Stromal cell of bone marrow (primary cell): ENCODE data around the gene TM4SF18.
"Not testable (repeated sequence)": the region's sequence is repeated elsewhere in the genome, so short reads cannot be mapped to it uniquely, and the experiment has no call there.

ENCODE experiments used
- DNase-seq: peaks from one replicate; pipeline ENCODE4 v3.0.0-alpha.2; 2012; ENCODE audit warnings: low read depth

TM4SF18 gene

DNA sequence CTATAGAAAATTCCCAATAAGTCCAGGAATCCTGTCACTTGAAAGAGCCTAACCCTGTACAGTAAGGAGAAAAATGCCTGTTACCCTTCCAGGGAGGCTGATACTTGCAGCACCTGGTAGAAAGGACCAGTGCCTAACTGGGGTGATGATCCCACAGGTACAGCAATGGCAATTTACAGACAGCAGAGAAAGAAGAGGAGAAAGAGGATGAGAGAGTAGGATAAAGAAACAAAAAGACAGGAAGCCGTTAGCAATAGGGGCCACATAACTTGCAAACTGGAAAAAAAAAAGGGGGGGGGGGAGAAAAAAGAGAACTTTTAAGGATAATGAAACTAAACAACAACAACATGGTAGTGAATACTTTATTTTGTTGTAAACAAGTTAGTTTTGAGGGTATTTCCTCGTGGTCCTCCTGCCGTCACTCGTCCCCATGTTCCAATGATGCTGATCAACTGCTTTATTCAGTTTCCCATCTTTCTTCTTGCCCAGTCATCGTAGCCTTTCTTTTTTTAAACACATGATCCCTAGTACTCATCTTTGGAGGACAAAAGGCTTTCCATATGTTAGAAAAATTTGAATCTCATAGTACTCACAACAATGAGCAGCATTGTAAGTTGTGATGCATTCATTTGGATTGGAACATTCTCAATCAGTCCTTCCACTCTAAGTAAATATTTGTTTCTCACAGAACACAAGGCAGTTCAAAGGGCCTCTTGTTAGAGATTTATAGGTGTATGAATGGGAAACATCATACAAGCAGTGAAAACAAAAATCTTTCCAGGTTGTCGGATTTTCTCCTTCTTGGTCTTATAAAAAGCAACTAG is 35.5 kb upstream of the TM4SF18 start:
- DNase-seq, result no peak

DNA sequence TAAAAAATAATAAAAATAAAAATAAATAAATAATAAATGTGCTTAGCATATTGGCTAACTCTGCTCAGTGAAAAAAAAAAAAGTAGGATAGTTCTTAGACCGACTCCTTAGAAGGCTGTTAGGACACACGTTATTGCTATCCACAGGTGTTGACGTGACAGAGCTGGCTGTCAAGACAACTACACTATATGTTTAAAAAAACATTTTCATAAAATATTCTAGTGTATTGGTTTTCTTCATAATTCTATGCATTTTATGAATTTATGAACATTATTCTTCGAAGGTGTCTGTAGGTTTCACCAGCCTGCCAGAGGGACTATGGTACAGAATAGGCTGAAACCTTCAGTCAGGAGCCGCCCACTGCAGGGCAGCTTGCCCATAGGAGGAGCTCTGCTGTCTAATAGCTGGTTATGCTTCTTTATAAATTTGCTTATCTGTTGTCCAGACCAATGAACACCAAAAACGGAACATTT is 34.8 kb upstream of the TM4SF18 start:
- no peak for DNase-seq

DNA sequence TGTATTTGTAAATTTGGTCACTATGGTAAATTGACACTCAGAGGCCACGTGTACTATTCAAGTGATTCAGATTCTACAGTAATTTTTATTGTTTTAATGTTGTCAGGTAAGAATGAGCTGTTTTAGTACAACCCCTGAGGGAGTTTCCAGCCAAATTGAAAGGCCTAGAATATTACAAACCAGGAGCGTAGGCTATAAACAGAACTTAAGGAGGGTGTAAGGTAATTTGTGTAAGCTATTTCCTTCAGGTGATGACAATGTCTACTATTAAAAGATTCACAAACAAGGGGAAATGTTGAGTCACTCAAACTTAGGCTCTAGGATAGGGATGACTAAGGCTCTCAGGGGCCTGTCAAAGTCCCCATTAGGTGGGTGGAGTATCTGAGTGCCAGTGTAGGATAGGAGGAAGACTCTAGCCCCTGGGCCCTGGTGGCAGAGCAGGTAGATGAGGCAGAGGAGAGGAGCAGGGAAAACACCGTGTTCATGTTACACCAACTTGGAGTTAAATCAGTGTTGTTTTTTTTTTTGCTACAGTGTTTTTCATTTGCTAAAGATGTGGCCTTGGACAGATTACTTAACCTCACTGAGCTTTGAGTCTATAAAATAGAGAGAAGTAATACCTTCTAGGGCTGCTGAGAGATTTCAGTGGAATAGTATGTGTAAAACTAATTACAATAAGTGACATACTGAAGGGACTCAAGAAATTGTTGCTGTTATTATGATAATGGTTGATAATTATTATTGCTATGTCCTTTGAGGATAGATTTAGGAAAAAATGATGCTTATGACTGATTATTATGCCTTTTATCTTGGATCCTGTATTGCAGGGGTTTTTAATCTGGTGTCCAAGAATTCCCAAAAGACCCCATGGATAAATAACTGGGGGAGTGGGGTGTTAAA is 33.8 kb upstream of the TM4SF18 start:
- no peak for DNase-seq

DNA sequence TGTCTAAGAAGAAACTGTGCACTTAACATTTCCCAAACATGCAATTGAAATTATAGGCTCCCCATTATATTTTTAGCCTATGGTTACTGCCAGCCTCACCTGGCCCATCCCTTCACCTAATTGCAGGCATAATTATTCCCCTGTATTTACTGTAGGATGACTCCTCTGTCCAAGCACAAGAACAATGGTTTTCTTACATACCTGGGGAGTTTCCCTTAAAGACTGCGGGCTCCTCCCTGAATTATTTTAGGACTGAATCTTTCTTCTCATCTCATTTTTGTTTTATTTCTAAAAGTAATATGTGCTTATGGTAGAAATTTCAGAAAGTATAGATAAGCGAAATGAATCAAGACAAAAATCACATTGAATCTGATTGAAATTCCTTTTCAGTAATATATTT is 32.6 kb upstream of the TM4SF18 start:
- DNase-seq, result no peak

DNA sequence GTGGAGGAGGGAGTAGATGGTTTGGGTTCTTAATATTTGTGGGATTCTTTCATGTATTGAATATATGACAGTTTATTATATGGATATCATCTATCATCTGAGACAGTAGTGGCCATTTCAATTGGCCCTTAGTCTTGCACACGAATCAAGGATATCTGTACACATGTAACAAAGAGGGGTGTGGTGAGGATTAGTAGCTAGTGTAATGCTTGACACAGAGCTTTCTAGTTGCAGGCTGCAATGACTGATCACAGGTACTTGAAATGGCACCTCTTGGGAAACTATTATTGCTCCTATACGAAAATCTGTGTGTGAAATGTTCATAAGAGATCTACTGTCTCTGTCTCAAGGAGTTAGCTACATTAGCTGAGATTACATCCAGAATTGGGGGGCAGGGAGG is 31.2 kb upstream of the TM4SF18 start:
- DNase-seq, result no peak

DNA sequence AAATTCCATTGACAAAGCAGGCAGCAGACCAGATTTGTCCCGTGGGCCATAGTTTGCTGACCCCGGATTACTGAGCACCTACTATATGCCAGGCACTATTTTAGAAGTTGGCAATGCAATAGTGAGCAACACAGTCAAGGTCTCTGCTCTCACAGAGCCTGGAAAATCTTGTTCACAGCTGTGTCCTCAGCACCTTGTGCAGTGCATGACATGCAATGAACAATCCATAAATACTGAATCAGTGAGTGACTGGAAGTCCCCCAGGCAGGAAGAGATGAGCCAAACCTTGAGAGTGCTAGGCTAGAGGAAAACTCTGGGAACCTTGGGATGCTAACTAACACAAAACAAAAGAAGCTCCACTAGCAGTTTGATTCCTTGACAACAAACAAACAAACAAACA is 29.6 kb upstream of the TM4SF18 start:
- DNase-seq, result no peak

DNA sequence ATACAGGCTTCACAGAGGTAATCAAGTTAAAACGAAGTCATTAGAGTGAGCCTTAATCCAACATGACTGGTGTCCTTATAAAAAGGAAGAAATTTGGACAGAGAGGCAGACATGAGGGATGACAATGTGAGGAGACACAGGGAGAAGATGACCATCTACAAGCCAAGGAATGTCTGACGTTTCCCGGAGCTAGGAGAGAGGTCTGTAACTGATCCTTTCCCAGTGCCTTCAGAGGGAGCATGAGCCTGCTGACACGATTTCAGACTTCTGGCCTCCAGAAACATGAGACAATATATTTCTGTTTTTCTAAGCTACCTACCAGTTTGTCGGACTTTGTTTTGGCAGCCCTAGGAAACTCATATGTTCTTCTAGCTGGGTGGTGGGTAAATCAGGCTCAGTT is 28.9 kb upstream of the TM4SF18 start:
- no peak for DNase-seq

DNA sequence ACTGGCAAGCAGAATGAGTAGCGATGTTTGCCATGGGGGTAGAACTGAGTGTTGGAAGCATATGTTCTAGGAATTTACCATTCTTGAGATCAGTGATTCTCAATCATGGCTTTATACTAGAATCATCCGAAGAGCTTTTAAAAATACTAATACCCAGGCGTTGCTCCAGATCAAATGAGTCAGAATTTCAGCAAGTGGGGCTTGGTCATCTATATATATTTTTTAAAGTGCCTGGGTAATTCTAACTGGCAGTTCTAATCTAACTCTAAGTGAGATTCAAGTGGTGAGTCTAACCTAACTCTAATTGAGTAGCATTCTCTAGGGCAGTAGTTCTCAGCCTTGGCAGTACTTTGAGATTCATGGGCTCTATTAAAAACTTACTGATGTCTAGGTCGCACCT is 23.2 kb upstream of the TM4SF18 start:
- no peak for DNase-seq

DNA sequence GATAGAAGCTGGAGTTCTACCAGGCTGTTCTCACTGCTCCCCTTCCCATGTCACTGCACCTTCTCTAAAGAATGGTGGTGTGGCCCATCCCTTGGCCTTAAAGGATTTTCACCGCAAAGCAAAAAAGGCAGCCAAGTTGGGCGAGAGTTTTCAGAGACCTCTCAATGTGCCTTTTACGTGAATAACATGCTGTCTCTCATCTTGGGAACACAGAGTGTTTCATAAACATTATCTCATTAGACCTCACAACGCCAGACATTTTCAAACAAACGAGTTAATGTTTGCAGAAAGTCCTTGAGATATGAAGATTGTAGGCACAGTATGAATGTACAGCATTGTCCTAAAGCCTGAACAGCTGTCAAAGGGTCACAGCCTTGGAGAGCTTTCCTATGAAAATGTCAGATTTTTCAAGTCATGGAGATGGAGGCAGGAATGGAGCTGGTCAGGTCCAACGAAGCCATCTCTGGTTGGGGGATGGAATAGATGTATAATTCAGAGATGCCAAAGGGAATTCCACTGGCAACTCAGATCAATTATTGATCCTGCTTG is 22.7 kb upstream of the TM4SF18 start:
- DNase-seq, result no peak

DNA sequence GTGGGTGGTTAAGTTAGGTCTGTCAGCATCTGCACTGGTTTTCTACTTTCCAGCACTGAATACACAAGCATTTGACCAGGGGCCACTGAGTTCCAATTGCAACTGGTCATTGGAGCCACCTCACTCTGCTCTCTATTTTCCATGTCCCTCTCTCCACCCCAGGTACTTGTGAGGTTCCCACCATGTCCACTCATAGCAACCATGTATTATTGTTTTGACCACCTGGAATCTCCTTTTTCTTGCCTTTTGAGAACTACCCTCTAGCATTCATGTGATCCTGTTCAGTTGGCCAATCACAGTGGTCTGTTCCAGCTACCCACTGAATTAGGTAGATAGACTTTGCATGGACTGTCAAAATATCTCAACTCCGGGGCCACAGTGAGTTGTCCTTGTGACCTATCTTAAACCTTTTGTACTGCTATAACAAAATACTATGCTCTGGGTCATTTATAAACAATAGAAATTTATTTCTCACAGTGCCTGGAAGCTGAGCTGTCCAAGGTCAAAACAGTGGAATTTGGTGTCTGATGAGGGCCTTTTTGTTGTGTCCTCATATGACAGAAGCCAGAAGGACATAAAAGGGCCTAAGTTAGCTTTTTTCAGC is 20.2 kb upstream of the TM4SF18 start:
- DNase-seq, result no peak

DNA sequence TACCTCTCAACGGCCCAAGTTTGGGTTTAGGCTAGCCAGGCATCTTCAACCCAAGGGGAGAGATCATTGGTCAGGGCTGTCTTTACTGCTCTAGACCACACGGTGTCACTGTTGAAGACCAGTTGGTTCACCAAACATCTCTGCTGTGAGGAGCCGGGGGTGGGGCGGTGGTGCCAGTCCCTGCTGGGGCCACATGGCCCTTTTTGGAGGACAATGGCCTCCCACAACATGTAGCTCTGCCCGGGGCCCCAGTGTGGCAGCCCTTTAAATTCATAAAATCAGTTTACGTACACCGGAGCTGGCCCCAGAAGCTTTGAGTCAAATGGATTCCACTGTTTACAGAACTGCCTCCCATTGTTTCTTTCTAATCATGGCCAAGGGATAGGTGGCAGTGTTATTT is 19.1 kb upstream of the TM4SF18 start:
- no peak for DNase-seq

DNA sequence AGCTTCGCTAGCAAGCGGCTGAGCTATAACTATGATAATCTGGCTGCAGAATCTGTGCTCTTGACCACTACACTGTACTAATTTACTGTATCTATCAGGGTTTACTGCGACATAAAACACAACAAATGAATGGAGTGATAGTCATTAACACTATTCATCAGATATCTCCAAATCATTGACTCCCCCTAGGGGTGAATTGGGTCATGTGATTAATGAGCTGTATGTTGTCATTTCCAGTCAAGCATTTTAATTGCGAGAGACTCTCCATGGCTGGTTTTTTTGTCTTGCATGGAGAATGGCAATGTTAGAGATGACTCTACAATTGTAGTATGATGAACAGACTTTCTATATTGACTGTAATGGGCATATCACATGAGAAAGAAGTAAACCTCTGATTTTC is 10.5 kb upstream of the TM4SF18 start:
- no peak for DNase-seq

DNA sequence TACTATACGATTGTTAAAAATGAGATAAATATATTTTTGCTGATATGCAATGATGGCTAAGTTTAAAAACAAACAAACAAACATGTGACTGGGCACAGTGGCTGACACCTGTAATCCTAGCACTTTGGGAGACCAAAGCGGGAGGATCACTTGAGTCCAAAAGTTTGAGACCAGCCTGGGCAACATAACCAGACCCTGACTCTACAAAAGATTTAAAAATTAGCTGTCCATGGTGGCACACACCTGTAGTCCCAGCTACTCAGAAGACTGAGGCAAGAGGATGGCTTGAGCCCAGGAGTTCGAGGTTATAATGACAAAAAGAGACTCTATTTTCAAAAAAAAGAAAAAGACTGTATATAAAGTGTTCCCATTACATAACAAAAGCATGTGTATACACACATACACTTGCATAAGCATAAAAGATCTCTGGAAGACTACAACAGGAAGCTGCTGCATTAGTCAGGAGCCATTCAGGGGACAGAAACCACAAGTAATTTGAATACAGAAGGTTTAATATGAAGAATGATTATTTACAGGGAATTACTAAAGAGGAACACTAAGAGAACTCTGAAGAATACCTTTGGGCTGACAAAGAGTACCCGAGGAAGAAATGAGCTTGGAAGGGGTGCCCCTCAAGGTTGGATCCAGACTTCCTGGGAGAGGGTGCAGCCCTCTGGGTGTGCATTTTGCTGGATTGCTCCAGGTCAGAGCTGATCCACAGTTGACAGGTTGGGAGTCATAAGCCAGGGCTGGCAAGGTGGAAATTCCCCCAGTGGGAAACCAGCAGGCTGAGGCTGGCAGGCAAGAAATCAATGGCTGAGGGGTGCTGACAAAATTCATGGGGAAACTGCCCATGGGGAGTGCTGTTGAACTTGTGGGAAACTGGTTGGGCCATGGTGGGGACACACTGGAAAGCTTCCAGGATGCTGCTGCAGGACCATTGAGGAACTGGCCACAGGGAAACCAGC is 9.3 kb upstream of the TM4SF18 start:
- peak; percentile 77 for DNase-seq

DNA sequence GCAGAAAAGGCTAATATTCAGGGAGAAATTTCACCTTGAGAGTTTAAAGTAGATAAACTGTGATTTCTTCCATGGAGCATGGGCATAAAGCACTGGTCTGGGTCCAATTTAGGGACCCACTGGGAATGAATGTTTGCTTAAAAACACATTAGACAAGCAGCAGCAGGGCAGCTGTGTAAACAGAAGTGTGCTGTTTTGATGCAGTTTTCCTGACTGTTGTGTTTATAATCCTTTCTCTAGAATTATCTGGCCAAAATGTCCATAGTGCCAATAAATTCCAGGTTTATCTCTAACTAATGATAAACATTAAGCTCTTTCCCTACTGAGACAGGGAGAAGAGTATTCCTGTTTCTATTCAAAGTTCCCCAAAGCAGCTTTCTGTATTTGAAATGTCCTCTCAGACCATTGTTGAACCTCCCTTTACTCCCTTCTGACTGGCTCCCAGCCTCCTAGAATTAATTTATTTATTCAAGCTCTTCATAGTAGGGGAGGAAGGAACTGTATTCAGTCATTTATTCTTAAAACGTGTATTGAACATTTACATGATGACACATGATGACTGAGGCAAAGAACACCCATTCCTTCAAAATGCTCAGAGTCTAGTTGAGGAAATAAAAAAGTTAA is 7.0 kb upstream of the TM4SF18 start:
- DNase-seq, result no peak

DNA sequence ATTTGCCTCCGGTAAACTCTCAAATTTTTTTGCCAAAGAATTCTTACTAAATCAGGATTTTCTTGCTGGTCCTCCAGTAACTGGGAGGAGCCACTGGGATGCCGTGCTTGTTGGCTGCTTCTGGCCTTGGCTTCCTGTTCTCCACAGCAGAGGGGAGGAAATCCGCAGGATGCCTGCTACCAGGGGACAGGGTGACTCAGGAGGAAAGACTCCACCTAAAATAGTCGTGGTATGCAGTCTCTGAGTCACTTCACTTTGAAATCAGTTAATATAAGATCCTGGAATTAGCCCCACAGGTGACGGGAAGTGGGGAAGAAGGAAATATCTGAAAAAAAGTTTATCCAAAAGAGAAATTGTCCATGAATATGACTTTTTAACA is 6.5 kb upstream of the TM4SF18 start:
- peak; percentile 94 for DNase-seq

DNA sequence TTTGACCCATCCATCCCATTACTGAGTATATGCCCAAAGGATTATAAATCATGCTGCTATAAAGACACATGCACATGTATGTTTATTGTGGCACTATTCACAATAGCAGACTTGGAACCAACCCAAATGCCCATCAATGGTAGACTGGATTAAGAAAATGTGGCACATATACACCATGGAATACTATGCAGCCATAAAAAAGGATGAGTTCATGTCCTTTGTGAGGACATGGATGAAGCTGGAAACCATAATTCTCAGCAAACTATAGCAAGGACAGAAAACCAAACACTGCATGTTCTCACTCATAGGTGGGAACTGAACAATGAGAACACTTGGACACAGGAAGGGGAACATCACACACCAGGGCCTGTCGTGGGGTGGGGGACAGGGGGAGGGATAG is 4.0 kb upstream of the TM4SF18 start:
- DNase-seq, result not testable (repeated sequence)

DNA sequence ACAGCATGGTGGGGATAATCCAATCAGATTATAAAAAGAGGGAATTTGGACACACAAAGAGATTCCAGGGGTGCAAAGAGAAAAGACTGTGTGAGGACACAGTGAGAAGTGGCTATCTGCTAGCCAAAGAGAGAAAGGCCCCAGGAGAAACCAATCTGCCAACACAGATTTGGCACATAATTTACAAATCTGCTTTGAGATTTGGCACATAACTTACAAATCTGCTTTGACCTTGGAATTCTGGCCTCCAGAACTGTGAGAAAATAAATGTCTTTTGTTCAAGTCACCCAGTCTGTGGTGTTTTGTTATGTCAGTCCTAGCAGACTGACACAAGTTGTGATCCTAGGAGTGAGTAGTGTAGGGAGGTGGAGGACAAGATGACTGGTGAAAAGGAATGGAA is 3.5 kb upstream of the TM4SF18 start:
- DNase-seq, result no peak

DNA sequence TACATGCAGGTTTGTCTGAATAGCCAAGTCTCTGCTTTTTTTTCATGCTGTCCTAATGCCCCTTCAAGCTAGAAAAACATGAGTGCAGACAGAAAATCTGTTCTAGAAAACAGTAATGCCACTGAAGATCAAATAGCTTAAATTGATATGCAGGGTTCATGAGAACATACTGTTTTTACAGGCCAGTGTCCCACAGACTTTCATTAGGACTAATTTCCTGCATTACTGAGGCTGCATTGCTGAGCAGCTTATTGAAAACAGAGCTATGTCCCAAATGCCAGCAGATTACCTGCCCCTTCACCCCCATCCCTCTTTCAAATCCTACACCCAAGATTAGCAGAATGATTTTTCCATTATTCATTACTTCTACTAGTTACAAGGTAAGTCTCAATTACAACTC is 665 bp downstream of the TM4SF18 start:
- no peak for DNase-seq

DNA sequence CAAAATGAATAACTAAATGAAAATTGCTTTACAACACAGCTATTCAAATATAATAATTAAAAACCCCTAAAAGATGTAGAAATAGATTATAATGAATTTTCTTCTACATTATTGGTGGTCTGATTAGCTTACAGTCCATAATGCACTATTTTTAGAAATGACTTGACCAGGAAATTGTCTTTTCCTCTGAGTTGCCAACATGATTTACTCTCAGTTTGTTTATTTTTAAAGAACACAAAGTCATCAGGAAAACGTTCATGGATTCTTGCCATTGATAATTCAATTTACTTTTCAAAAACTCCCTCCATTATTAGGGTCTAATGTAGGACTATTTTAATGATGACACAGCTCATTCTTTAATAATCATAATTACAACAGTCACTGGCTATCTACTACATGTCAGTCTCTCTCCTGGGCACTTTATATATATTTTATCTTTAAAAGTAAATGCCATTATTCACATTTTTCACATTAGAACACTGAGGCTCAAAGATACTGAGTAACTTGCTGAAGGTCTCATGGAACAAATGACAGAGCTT is 1.1 kb downstream of the TM4SF18 start:
- no peak for DNase-seq

DNA sequence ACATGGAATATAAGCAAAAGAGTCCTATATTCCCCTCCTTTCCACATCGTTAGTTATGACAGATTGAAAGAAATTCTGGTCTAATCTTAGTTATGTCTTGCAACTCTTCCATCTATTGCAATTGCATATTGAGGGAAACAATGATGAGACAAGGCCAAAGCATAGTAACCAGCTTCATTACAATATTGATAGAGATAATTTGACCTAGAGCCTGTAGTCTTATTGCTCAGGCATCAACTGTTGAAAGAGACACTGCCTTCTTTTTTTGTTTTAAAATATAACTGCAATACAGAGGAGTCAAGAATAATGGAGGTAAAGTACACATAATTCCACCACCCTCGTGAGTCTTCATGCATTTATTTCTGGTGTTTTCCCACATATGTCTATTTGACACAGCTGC is 2.0 kb downstream of the TM4SF18 start:
- no peak for DNase-seq
